ENCODE data around the gene WWTR1.

WWTR1 gene

DNA sequence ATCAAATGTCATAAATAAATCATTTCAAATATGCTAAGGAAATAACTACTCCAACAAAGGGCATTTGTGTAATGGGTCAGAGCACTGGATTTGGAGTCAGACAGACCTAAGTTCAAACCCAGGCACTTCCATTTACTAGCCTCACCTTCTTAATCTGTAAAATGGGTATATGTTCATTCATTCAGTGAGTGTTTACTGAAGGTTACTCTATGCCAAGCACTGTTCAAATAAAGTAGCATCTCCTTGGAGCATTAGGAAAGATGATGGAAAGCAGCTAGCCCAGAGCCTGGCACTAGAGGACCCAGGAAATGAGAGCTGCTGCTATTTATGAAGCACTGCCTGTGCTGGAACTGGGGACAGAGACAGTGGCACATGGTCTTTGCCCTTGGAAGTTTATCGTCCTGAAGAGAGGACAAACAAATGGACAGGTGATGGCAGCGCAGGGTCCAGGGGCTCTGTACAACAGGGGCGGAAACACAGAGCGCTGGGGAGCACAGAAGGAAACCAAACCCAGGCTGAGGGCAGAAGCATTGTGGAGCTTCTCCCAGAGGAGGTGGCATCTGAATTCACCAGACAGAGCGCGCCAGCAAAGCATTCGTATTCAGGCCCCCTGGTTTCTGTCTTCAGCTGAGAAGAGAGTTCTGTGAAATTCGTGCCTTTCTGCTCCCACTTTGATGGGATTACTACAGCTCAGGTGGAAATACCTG is 164.4 kb downstream of the WWTR1 start:
- no peak for DNase-seq

DNA sequence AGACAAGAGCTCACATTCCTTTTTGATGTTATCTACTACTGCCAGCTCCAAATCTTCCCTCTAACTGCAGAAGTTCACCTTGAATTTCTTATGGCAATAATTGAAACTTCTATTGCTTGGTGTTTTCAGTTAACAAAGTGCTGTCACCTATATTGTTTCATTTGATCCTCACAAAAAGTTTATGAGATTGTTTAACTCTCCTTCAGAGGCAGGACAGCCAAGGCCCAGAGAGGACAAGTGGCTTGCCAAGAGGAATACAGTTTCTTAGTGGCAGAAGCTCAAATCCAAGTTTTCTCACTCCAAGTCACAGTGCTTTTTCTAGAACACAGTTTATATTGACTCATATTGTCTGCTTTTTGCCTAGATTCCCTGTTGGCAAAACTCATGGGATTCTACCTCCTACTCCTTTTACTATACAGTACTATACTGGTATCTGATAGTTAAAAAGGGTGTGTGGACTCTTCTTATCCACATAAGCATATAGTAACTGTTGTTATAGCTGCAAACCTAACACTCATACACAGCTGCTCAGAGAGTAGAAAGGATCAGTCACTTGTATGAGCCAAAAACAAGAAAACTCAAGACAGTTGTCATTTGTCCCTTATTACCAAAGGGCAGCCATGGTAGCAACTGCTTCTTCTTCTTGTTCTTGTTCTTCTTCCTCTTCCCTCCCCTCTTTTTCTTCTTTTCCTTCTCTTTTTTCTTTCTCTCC is 167.4 kb downstream of the WWTR1 start:
- DNase-seq: no peak

DNA sequence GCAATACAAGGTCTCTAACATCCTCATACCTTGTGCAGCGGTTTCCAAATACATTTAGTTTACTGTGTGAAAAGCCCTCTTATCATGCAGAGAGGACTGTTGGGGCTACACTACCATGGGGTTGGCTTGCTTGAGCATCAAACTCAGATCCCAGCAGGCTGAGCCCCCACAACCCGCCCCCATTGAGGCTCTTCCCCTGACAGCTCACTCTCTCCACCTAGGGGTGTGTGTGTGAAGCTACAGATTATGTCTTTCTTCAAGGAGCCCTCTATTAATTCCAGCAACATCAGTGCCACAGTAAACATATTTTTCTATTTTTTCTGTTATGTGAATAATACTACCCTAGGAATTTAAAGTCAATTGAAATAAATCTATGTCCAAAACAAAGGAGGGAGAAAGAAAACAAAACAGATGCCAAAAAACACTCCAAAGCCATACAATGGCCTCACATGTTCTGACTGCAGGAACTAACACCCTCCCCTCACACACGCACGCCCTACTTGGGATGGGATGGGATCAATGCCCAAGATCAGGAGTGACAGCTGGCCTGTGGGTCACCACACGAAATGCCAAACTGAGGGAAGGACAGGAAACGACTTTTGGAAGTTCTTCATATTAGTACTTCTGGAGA is 168.7 kb downstream of the WWTR1 start:
- DNase-seq: no peak

DNA sequence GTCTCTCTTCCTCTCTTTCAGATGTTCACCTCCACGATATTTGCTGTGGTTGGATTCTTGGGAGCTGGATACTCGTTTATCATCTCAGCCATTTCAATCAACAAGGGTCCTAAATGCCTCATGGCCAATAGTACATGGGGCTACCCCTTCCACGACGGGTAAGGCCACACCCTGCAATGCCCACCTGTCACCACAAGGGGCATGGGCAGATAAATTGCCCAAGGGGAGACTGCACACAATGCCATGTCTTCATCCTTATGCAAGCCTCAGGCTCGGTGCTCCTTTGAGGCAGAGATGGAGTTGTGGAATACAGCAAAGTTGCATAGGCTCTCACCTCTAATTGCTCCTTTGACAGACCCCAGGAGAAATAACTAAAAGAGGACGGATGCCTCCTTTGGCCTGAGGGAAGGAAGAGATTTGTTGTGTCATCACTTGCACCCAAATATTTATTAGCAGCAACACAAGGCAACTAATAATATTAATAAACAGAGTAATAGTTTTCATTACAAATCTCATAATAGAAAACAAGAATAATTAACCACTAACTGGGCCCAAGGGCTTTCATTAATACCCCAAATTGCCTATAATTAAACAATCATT is 170.1 kb downstream of the WWTR1 start:
- DNase-seq: no peak

DNA sequence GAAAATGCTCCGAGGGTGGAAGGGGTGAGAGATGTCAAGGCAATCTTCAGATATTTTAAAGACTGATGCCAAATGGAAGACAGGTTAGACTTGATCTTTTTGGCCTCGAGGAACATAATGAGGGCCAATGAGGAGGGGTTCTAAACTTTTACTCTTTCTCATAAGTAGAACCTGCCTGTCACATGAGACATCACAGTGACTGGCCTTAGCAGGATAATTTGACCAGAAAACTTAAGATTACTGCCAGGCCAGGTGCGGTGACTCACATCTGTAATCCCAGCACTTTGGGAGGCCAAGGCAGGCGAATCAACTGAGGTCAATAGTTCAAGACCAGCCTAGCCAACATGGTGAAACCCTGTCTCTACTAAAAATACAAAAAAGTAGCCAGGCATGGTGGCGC is 171.1 kb downstream of the WWTR1 start:
- DNase-seq: no peak

DNA sequence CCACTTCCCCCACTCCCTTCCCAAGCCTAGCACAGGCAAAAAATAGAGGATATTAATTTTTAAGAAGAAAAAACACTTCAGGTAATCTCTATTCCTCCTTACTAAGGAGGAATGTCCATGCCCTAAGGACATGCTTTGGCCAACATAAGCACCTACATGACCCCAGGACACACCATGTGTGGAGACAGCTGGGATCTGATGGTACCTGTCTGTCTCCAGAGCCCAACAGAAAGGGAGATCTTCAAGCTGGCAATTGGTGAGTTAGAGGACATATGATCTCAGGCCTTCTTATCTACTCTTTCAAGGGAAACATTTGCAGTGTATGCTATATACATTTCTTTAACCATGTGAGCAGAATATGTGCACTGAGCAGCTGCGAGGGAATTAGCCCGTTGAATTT is 176.3 kb downstream of the WWTR1 start:
- DNase-seq: no peak

DNA sequence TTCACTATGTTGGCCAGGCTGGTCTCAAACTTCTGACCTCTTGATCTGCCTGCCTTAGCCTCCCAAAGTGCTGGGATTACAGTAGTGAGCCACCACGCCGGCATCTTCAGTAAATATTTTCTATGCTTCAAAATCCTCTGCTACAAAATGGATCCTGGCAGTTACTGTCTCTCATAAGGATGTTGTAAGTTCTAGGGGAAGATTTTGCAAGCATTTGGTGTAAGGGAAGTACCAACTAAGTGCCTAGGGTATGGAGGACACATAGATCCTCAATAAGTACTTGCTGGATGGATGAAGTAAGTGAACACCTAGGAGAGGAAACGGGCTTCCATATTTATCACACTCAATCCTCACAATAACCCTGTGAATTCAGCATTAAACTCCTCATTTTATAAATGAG is 176.8 kb downstream of the WWTR1 start:
- no peak for DNase-seq

DNA sequence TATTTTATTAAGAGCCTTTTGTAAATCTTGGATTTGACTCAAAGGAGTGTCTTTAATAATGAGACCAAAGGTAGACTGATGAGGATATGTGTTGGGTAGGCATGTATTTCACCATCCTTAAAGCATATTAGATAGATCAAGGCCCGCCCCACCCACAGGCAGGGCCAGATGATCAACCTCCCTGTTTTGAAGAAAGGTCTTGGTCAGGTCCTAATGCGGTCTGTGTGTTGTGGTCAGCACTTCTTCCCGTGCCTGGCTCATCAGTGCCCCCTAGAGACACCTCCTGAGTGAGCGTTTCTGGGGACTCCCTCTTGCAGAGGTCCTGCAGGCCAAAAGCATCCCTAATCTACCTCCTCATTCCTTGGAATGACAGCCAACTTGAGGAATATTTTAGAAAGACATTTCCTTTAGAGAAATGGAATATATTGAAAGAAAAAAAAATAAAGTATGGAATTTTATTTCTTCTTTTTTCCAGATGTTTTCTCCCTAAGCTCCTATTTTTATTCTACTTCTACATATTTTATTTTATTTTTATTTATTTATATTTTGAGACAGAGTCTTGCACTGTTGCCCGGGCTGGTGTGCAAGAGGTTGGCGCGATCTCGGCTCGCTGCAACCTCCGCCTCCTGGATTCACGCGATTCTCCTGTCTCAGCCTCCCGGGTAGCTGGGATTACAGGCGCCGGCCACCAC is 177.4 kb downstream of the WWTR1 start:
- DNase-seq: peak; percentile 73

DNA sequence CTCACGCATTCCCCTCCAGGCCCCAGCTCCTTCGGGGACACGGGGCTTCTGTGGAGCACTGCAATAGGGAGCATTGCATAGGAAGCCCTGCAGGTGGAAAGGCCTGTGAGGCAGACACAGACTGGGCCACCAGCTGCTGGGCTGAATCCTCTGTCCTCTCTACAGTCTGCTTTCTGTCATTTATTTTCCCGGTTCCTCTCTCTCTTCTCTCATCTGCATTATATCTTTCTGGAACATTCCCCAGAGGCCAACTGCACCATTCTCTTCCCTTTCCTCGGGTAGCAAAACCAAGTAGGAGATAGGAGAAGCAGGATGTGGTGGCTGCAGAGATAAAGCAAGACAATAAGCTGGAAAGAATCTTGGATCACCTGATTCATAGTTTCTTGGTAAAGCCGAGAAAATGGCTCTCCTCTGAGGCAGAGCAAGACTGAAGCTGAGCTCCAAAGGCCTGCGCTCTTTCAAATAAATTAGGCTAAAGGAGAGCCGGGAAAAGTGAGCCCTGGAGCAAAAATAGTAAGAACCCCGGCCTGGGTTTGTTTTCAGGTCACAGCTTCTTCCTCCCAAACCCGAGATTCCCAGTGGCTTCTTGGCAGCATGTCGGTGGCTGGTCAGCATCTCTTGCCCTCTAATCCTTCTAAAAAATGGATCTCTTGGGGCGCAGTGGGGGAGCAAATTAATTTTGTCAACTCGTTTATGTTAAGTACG is 178.1 kb downstream of the WWTR1 start:
- DNase-seq: no peak

DNA sequence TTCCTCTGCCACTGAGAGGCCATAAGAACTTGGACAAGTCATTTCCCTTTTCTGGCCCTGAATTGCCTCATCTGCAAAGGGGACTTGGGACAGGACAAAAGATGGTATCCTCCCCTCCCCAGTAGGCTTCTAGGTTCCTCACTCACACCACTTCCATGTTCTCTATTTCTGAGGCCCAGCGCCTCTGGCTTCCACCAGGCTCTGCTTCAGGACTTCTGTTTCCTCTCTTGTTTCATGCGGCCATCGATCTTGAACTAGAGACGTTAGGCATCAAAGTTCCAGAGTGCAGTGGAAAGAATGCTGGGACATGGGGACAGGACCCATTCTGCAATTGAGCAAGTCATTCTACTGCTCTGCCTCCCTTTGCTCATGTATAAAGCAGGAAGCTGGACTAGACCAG is 181.6 kb downstream of the WWTR1 start:
- DNase-seq: no peak

DNA sequence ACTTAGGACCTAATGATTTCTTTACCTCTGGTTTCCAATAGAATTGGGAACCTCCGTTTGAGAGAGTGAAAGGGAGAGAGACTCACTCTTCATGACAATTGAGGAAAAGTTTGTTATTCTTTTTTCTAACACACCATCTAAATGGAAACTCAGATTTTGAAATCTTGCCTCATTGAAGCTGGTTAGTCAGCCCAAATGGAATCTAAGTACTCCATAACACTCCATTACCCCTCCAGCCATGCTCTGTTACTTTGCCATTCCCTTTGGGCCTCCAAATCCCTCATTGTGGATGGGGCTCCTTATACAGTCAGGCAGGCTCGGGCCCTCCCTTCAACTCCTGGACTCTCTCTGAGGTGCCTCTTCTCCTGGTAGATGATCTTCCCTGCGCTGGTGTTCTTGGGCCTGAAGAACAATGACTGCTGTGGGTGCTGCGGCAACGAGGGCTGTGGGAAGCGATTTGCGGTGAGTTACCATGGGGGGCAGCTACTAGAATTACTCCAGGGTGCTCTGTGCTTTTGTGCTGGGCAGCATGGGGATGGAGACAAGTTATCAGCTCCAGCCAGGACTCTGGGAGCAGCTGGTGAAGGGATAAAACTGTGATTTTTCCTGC is 182.3 kb downstream of the WWTR1 start:
- DNase-seq: no peak

DNA sequence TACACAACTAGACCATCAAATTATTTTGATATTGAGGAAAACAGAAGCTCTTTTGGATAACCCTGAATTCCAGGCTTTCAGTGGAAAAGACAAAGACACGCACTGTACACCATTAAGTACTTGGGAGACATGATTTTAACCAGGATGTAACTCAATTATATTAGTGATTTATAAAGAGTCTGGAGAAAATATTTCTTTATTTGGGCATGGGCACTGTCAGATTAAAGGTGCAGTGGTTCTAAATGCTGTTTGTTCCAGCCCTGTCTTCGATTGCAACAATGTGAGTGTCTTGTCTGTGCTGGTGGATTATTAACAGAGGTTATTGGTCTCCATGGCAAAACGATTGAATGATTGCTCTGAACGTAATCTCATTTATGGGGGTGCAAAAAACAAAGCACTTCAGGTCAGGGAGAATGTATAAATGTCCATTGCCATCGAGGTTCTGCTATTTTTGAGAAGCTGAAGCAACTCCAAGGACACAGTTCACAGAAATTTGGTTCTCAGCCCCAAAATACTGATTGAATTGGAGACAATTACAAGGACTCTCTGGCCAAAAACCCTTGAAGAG is 183.5 kb downstream of the WWTR1 start, which contains the start of gene TM4SF4:
TM4SF4 (plus strand) TSS at position 448 of the 568 bp plus-strand sequence. CDS start 181 bp downstream, outside the sequence.
- DNase-seq: no peak

DNA sequence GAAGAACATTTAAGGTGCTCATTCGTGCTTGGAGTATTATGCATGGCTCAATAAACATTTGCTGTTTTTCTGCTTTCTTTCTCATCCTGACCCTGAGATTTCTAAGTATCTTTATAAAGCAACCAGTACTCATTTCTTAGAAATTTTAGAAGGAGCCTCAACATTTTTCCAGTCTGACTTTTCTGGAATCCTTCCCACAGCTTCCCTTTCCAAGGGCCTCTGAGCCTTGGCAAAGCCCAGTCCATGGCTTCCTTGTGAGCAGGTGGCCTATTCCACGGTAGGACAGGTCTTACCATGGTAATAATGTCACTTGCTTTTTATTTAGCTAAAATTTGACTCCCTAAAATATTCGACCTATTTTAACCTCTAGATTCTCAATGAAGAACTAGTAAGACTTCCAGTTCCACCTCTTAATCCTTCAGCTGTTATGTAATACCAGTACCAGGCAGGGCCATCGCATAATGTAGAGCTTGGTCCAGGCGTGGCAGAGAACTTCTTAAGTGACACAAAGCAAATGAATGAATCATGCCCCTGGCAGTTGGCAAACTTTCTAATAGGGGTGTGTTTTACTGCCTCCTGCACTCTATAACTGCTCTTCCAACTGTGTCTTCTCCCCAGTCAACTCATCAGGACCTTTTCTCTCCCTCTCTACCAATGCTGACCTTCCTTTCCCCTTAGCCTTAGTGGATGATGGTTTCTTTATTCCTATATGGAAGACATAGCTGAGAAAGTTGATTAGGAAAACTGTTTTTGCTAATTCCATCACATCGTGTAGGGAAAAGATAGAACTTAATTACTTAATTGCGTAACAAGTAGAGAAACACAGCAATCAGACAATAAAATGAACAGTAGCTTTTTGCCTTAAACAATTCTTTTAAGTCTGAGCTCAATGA is 184.2 kb downstream of the WWTR1 start:
- DNase-seq: peak; percentile 27

DNA sequence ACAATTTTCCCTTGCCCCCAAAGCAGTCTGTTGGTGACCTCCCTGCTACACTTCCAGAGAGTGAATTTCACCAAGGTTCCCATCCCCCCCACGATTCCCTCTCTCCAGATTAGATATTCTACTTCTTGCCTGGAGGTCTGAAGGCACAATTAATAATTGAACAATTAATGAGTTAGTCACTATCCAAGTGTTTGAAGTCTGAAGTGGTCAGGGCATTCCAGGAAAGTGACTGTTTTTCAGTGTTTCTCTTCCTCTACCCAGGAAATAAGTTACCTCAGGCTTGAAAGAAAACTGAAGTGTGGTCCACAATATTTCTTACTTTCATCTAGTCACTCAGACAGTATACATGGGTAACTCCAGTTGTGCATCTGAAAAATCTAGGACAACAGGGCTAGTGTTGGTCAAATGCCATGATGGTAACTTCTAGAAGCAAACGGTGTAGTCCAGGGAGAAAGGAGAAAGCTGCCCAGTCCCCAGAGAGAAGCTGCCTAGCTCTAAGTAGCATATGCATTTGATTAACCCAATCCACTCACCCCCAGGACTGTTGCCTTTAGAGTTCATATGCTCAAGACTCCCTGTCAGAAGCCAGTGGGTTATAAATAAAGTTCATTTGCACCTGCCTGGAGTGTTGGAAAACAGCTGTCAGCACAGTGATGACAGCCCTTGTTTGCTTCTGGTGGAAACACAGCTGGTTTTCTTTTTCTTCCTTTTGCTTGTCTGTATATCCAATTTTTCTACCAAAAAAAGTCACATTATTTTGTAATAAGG is 185.6 kb downstream of the WWTR1 start:
- DNase-seq: no peak

DNA sequence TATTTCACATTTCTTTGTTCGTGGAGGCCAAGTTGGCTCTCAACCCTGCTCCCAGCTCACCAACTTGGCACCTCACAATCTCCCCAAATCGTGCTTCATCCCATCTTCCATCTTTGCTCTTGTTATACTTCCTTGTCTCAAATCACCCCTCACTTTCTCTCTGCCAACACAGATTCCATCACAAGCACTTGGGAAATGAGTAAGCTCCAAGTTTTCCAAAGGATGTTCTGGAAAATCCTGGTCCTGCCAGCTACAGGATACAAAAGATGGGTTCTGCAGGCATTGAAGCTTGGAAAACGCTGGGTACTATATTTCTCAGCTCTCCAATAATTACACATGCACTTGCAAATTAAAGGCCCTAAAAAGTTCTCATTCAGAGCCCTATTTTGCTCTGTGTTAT is 187.4 kb downstream of the WWTR1 start:
- DNase-seq: no peak

DNA sequence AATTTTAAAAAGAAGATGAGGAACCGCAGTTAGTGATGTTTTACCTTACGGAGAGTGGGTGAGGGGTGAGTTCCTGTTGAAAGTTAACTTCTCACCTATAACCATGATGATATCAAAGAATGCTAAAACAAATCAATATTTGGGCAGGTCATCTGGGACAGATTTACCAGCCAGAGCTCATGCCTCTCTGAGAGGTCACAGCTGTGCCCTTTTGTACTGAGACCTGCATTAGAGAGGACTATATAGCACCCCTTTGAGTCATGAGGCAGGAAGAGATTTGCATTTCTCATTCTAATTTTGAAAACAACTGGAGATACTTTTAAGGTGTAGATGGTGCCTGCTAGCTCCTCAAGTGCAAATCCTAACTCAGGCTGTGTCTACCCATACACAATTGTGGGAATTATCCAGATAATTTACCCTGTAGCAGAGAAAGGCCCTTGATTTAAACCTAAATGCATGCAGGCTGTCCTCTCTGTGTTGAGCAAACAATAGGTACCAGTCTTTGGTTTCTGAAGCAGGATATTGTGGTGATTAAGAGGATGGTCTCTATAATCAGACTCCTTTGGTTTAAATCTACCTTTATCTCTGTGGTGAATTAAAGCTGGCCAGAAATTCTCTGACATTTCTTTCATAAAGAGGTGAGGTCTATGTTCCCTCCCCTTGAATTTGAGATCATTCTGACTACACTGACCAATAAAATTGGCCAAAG is 189.2 kb downstream of the WWTR1 start:
- no peak for DNase-seq

Measured in DMS153 (cell line).